ENCODE data around the gene VPS16.
"Not testable (repeated sequence)": the region's sequence is repeated elsewhere in the genome, so short reads cannot be mapped to it uniquely, and the experiment has no call there.

The VPS16 gene

DNA sequence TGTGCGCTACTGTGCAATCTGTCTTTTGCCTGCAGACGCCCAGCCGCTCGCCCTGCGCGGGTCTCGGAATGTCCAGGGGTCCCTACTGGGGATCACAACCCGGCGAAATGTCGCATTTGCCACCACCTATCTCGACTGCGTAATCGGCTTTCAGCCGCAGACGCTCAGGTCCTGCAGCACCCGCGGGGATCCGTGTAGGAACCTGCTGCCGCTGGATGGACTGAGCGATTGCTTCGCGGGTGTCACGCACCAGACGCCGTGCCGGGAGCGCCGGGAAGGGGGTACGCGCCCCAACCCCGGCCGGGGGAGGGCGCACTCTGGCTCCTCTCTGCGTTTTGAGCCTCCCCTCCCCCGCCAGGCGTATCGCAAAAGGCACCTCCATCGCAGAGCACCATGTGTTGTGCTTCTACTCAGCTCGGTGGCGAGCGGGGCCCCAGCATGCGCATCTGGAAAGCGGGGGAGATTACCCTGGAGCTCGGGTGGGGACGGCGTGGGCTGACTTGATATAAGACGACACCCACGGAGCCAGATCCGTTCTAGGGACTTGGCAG lies 32.0 kb downstream of the VPS16 start:
- peak; percentile 46 to 84 (median 83) for DNase-seq

DNA sequence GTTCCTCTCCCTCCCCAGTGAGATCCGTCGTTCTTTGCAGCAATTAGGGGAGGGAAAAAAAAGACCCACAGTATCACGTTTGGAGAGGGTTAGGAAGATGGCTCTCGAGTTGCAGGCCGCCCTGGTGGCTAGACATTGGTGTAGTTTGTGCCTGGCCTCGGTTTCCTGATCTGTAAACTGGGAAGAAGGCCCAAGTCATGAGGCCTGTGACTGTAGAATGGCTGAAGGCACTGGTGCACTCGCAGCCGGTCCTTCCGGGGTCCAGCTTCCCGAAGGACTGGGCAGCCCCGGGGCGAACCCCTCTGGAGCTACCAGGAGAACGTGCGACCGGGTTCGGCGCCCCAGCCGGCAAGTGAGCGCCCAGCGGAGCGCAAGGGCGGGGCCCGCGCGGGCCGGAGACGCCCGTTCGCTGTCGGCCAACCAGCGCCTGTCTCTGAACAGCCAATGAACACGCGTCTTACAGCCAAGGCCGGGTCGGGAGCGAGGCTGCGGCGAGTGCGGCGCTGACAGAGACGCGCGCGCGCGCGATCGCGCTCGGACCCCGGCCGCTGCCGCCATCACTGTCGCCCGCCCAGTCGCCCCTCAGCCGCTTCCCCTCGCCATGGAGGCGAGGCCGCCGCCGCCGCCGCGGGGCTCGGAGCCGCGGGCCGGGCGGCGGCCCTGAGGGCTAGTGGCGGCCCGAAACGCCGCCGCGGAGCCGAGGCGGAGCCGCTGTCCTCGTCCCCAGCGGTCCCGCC lies 32.6 kb downstream of the VPS16 start, which contains the start of gene PTPRA:
TSS of gene PTPRA (plus strand) at position 472 of the 737 bp plus-strand sequence. CDS start 90,797 bp downstream, outside the sequence.
- peak; percentile 94 to 95 (median 95) for DNase-seq

DNA sequence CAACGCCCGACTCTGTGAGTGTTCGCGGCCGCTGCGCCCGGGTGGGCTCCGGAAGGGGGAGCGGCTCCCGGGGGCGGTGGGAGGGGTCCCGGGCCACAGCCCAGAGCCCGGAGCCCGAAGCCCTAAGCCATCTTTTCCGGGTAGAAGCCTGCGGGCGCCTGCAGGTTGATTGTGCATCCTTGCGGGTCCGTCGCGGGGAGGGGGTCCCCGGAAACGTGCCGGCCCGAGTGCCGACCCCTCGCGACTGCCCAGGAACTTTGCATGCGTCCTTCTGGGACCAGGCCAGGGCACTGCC lies 33.1 kb downstream of the VPS16 start:
- DNase-seq: peak in 1 of 3 experiments; percentile 81

DNA sequence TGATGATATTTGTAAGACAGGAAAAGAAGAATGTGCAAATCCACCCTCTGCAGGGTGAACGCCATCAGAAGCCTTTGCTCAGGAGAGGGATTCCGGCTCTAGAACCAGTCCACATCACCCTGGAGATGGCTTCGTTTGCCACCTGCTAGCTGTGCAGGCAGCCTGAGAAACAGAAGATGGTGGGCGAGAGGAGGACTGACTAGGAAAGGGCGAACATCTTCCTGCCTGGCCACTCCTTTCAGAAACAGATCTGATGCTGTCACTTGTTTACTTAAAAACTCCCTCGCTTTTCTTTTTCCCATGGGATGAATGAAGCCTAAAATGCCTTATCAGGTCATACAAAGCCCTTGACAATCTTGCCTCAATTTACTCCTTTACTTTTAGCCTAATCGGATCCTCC lies 33.9 kb downstream of the VPS16 start:
- DNase-seq: peak; percentile 10 to 52 (median 18)

DNA sequence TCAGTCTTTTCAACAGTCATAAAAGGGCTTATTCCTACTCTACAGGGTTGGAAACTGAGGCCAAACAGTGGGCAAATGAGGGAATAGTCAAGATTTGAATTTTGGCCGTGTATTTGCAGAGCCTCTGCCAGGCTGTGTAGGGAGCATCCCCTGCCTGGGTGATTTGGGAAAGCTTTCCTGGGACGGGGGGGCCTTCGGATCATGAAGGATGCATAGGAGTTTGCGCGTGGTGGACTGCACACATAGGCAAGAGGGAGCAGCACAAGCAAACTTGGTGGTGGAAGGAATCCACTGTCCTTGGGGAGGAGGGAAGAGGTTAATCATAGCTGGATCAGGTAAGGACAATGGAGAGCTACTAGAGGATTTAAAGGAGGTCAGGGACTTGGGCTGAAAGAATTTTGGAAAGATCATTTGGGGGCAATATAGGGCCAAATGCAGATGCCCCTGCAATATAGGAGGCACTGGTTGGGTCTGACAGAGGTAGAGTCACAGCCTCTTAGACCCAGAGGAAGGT lies 35.2 kb downstream of the VPS16 start:
- DNase-seq: no peak

DNA sequence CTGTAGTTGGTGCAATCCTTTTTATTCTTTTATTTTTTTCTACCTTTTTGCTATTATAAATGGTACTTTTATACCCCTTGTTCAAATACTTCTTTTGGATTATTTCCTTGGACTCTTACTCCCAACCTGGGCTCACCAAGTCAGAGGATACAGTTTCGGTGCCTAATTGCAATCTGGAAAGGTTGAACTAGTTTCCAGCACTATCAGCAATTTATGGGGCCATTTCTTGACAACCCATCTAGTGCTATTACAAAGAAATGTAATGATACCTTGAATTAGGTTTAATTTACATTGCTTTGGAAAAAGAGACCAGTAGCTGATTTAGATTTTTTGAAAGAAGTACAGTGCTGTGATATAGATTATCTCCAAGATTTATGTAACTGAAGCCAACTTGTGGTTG lies 38.0 kb downstream of the VPS16 start:
- no peak for DNase-seq

DNA sequence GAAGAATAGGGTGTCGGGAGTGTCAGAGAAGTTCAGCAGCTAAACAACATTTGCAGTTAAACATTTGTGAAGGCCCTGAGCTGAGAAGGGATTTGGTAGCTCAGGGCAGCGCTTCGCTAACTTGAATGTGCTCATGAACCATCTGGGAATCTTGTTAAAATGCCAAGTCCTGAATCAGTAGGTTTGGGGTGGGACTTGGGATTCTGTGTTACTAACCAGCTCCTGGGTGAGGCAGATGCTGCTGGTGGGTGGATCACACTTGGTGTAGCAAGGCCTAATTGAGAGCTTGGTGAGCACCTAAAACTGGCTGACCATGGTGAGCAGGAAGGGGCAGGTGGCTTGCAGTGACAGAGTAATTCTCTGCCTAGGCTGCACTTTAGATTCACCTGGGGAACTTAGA lies 38.6 kb downstream of the VPS16 start:
- no peak for DNase-seq

DNA sequence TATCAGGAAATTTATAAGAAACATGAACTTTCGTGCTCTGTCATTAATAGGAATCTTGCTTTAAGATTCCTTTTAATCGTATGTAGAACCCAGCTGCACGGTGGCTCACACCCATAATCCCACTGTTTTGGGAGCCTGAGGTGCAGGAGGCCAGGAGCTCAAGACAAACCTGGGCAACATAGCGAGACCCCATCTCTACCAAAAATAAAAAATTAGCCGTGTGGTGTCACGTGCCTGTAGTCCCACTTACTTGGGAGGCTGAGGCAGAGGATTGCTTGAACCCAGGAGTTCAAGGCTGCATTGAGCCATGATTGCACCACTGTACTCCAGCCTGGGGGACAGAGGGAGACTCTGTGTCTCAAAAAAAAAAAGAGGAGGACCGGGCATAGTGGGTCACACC lies 40.1 kb downstream of the VPS16 start:
- no peak for DNase-seq

DNA sequence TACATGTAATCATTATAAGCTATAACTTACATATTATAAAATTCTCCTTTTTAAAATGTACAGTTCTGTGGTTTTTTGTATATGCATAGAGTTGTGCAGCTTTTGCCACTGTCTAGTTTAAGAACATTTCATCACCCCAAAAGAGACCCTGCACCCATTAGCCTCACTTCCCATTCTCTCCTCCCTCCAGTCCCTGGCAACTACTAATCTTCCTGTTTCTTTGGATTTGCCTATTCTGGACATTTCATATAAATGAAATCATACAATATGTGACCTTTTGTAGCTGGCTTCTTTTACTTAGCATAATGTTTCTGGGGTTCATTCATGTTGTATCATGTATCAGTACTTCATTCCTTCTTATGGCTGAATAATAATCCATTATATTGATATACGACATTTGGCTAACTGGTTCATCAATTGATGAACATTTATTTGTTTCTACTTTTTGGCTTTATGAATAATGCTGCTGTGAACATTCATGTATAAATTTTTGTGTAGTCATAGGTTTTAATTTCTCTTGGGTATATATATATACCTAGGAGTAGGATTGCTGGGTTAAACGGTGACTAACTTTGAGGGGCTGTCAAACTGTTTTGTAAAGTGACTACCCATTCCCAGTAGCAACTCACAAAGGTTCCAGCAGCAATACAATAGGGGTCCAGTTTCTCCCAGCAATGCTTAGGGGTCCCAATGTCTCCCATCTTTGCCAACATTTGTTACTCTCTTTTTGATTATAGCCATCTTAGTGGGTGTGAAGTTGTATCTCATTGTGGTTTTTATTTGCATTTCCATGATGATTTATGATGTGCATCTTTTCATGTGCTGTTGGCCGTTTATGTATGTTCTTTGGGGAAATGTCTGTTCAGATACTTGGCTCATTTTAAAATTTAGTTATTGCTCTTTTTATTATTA lies 43.4 kb downstream of the VPS16 start:
- no peak for DNase-seq

DNA sequence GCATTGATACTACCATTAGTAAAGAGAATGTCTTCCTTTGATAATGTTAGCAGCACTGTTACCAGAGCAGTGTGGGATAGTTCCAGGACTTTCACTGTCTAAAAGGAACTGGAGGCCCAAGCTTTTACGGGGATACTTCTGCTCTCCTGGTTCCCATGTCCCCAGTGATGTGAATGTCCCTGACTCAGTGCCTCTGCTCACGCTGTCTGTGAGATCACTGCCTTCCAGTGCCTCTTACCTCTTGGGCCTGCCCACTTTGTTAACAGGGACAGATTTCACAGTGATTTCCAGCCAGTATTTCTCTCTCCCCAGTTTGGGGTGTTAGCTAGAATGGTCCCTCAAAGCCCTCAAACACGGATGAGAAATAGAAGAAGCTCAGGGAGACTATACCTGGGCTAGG lies 47.2 kb downstream of the VPS16 start:
- no peak for DNase-seq

DNA sequence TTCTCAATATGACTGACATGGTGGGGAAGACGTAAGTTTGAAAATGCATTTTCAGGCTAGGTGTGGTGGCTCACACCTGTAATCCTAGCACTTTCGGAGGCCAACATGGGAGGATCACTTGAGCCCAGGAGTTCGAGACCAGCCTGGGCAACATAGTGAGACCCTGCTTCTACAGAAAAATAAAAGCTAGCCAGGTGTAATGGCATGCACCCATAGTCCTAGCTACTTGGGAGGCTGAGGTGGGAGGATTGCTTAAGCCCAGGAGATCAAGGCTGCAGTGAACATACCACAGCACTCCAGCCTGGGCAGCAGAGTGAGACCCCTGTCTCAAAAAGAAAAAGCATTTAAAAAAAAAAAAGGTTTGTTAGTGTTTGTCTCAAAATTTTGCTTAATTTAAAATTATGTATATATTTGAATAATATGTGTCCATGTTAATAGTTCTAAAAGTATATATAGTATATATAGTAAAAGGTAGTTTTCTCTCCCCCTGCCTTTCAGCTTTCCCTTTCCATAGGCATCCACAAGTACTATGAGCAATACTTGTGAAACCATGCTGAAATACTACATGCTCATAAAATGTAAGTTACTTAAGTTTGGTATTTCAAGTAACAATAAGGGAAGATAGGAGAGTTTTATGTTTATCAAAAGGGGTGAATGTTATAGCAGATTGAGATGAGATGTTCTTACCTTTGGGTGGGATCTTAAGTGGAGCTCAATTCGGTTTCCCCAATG lies 47.8 kb downstream of the VPS16 start:
- DNase-seq: no peak

DNA sequence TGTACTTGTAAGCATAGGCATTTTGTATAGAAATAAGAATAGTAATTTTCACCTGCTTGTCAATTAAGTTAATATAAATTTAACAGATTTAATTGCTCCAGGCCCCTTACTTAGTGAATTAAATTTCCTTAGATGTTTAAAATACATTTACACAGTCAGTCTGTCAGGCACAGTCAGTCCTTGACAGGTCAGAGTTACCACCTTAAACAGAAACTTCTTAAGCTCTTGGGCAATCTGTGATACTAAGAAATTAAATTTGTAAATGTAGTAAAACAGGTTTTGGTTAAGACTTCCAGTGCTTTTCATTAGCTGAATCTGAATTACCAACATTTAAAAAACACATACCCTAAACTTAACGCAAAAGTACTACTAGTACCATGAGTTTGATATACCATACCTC lies 48.7 kb downstream of the VPS16 start:
- DNase-seq: no peak

DNA sequence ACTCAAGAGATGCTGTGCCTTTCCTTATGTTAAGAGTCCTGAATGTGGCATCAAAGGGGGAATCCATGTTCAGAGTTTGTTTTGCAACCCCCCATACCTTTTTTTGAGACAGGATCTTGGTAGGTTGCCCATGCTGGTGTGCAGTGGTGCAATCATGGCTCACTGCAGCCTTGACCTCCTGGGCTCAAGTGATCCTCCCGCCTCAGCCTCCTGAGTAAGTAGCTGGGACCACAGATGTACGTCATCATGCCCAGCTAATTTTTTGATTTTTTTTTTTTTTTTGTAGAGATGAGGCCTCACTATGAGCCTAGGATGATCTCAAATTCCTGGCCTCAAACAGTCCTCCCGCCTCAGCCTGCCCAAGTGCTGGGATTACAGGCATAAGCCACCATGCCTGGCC lies 49.3 kb downstream of the VPS16 start:
- no peak for DNase-seq

DNA sequence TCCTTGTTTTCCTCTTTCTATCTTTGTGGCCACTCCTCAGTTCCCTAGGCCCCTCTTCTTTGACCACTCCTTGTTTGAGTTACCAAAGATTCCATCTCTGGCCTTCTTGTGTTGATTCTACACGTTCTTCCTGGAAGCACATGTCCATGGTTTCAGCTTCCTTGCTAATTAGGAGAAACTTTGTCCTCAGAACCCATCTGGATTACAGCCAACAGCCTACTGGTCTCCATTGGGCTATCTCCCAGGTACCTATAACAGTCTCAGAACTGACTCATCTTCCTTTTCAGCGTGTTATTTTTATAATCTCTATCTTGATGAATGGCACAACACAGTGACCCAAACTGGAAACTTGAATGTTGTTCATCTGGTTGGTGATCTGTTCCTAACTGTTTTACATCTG lies 50.2 kb downstream of the VPS16 start:
- DNase-seq: no peak

DNA sequence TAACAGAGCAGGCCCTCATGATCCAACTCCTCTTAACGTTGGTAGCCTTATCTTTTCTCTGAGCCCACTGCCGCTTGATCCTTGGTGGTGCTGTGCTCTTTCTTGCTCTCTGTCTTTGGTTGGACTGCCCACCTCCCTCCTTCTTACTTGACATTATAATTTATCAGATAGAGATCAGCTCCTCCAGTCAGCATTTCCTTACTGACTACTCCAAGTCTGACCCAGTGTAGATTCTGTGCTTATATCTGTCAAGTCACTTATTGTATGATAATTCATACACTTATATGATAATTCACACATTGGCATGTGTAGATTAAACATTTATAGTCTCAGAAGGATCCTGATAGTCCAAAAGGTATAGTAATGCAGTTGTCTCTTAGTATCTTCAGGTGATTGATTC lies 50.8 kb downstream of the VPS16 start:
- DNase-seq: no peak

DNA sequence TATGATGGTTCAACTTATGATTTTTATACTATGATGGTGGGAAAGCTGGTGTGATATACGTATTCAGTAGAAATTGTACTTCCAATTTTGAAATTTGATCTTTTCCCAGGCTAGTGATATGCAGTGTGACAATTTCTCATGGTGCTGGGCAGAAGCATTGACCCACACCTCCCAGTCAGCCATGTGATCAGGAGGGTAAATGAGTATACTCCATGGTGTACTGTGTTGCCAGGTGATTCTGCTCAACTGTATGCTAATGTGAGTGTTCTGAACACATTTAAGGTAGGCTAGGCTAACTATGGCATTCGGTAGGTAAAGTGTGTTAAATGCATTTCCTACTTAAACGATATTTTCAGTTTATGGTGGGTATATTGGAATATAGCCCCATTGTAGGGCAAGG lies 51.8 kb downstream of the VPS16 start:
- no peak for DNase-seq

DNA sequence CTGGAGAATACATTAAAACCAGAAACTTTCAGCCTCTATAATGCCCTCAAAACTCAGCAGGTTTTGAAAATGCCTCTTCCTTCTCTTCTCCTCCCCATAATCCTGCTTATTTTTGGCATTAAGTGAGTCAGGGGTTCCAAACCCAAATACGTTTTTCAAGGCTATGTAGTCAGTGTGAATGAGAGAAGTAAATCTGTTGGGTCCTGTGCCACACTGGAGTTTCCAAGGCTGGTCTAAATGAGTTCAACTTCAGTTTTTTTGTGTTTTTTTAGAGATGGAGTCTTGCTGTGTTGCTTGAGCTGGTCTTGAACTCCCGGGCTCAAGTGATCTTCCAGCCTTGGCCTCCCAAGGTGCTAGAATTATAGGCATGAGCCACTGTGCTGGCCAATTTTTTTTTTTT lies 53.7 kb downstream of the VPS16 start:
- DNase-seq: no peak

DNA sequence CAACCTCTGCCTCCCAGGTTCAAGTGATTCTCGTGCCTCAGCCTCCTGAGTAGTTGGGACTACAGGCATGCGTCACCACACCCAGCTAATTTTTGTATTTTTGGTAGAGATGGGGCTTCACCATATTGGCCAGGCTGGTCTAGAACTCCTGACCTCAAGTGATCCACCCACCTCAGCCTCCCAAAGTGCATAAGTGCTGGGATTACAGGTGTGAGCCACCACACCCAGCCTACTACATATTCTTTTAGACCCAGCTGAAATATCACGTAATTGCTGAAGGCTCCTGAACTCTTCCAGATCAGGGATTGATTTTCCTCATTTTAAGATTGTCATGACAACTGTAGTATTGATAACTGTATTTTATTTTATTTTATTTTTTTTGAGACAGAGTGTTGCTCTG lies 54.6 kb downstream of the VPS16 start:
- DNase-seq: not testable (repeated sequence)

DNA sequence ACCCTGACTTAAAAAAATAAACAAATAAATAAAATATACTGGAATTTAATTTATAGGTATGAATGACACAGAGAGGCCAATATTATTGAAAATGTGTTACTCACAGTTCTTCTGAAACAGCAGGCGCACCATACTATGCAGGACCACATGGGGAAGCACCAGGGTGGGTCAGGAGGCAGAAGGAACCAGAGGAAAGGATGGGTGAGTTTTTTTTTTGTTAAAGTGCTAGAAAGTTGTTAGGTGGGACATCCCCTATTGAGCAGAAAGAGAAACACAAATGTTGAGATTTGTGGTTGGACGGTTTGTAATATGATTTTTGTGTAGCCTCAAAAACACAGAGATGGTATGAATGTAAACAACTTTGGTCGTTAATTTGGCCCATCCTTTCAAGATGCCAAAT lies 58.7 kb downstream of the VPS16 start:
- no peak for DNase-seq

DNA sequence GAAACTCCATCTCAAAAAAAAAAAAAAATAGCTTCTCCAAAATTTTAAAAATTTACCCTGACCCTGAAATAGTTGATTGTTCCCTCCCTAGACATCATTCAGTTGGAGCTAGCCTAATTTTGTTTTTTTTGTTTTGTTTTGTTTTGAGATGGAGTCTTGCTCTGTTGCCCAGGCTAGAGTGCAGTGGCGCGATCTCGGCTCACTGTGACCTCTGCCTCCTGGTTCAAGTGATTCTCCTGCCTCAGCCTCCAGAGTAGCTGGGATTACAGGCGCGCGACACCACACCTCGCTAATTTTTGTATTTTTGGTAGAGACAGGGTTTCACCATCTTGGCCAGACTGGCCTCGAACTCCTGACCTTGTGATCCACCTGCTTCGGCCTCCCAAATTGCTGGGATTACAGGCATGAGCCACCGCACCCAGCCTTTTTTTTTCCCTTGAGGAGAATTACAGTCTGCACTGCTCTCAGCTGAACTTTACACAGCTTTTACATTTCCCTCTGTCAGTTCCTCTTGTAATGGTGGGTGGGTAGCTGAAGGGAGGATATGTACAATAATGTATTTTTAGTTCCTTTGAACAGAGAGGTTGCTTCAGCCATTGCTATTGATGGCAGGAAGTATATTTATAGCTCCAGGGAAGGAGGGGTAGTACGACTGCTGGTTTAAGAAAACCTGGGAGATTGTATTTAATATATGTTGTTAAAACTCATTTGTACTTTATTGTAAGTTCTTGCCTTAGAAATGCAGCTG lies 60.5 kb downstream of the VPS16 start:
- DNase-seq: no peak

DNA sequence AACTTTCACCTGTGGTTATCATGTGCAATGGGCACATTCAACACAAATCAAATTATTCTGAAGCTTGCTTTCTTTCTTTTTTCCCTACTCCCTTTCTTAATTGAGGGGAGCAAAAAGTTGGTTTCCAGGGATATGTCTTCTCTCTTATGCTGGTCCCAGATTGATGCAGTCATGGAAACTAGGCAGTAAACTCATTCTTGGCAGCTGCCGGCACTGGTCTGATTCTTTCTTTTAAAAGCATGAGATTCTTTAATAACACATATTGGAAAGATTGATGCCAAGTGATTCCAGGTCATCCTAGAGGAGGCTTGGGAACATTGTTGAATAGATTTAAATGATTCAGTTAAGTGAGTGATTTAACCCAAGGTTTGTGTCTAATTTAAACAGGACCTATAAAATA lies 61.7 kb downstream of the VPS16 start:
- no peak for DNase-seq

DNA sequence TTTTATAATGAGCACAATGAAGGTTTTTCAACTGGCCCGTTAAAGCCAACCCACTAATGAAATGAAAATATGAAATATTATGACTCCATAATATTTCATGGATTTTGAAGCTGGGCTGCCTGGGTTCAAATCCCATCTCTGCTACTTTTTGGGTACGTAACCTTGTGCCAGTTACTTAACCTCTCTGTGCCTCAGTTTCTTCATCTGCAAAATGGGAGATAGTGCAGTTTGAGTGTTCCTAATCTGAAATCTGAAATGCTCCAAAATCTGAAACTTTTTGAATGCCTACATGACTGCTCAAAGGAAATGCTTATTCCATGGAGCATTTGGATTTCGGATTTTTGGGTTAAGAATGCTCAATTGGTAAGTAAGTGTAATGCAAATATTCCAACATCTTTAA lies 62.3 kb downstream of the VPS16 start:
- no peak for DNase-seq
